Fibroblast of skin of left quadriceps (primary cell): Measurements from ENCODE around the gene ABHD14A.

Experiments
- DNase-seq, 2 experiments: peaks; one replicate each; pipeline ENCODE4 v3.0.0-alpha.2; 2013; ENCODE audit warnings: low read depth in 2 of 2

Gene ABHD14A

GRCh38 chr3:52020796-52021195, 45.9 kb downstream of the ABHD14A start:
- no peak for DNase-seq

GRCh38 chr3:52021489-52022268, 46.8 kb downstream of the ABHD14A start:
- DNase-seq, result no peak

GRCh38 chr3:52022323-52023100, 47.6 kb downstream of the ABHD14A start:
- DNase-seq, result no peak

GRCh38 chr3:52023101-52023770, 48.4 kb downstream of the ABHD14A start:
- no peak for DNase-seq

- no peak for DNase-seq
These were observed 49.2 kb downstream of the ABHD14A start for GRCh38 chr3:52023860-52024764.

- DNase-seq, result no peak
These were observed 50.0 kb downstream of the ABHD14A start for GRCh38 chr3:52024765-52025452.

- DNase-seq, result no peak
These were observed 50.6 kb downstream of the ABHD14A start for GRCh38 chr3:52025453-52025852.

- DNase-seq, result no peak
These were observed 51.2 kb downstream of the ABHD14A start for GRCh38 chr3:52026041-52026440.

GRCh38 chr3:52028572-52028971, 53.7 kb downstream of the ABHD14A start:
- DNase-seq, result no peak

GRCh38 chr3:52029053-52029452, 54.2 kb downstream of the ABHD14A start:
- DNase-seq, result no peak

- no peak for DNase-seq
These were observed 54.7 kb downstream of the ABHD14A start for GRCh38 chr3:52029535-52029934.
